Measurements from ENCODE around the gene CEBPG. TPM values are rescaled to one million over a fixed set of nuclear protein-coding genes. Genes with fewer than 3 reads are reported as not detected.

Gene CEBPG
- total RNA-seq, 1 donor from 2014 or later, result 38.6 TPM

DNA sequence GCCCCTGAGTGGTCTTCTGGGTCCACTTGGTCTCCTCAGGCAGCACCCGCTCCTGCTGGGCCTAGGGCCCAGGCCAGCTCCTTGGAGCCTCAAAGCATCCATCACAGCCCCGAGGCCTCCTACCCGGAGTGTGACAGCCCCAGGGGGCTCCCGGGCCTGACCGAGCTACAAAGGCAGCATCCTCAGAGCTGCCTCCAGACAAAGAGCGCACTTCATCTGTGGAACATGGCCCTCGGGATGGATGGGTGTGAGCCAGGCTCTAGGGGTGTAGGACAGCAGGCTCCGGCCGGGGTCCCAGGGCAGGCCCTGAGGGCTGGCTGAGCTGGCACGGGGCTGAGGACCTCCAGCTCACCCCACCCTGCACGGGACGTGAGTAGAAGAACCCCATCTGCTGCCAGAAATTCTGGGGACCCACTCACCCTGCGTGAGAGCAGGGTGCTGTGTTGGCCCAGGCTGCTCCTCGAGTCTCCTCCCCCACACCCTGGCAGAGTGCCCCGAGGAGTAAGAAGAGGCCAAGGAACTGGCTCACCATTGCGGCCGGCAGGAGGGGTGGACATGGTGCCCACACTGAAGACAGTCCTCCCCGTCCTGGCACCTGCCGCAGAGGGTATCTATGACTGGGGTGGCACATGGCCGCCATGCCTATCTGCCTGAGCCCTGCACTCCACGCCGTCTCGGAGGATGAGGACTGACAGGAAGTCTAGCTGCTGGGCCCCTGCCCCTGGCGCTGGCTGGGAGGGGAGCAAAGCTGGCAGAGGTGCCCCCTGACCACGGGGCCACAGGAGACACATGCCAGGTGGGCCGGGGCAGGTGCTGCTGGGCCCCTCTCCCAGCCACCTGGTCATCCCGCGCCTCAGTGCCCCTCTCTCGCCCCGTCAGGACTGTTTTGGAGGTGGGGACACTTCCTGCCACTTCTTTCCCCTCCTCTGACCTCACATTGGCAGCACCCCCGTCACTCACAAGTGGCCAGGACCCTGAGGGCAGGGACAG lies 22.3 kb downstream of the CEBPG start:
- peak; percentile 26 for DNase-seq

GRCh38 chr19:33396701-33397535 lies 23.4 kb downstream of the CEBPG start:
- peak; percentile 47 for DNase-seq

DNA sequence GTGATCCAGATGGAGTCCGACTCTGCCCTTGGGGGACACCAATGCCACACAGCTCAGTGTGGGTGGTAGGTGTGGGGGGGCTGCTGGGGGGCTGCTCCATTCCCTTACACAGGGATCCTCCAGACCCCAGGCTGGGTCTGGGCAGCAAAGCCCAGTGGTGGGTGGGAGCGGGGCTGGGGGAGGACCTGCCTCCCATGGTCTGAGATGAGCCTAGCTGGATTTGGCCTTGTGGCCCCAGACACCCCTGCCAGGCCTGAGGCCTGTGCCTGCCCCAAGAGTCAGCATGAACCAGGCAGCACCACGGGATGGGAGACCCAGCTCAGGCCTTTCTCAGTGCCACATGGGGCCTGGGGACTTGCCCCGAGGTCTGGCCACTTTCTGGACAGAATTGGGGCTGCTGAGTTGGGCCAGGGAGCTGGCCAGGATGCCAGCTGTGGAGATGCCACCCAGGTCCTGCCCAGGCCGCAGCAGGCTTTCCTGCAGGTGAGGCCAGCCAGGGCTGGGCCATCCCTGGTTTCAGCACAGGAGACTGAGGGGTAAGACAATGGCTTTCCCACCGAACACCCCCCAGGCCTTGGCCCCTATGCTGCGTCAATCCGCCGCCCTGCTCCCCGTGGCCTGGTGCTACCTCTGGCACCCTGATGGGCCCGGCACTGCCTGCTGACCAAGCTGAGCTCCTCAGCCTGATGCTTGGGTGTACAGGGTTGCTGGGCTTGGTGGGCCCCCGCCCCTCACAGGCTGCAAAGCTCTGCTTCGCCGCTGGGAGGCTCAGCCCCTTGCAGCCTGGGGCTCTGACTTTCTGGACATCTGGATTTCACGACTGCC lies 24.2 kb downstream of the CEBPG start:
- peak; percentile 34 for DNase-seq

- DNase-seq, result no peak
These were observed 25.0 kb downstream of the CEBPG start for GRCh38 chr19:33398361-33399060.

- DNase-seq, result no peak
These were observed 25.7 kb downstream of the CEBPG start for GRCh38 chr19:33399081-33399744.

DNA sequence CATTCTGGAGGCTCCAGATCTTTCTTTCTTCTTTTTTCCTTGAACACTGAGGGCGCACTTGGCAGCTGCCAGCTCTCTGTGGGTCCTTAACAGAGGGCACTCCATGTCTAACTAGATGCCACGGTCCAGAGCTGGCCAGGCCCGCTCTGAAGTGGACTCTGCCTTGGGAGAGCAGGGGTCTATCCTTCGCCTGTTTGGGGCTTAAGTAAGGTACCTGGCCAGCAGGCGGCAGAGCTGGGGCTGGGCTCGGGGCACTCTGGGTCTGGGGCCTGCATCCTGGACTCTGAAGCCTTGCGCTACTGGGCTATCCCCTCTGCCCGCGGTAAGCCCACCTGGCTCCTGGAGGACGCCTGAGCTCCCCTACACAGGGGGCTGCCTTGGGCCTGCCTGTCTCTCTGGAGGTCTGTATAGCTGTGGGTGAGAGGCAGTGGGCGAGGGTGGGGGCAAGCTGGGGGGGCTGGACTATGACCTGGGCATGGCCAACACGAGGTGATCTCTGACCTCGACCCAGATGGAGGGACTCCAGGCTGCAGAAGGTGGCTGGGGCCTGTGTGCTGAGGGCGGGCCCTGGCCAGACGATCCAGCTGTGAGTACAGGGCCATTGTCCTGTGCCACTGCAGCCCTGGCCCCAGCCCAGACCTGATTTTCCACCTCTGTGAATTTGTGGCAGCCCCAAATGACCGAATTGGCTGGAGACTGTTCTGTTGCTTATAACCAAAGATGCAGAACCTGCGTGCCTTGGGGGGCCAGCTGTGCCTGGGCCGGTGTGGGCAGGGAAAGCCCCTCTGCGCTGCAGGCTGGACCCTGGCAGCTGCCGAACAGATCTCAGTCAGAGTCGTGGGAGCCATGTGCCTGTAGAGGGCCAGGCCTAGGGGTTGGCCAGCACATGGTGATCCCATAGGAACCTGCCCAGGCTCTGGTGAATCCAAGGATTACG lies 26.5 kb downstream of the CEBPG start:
- DNase-seq, result no peak

DNA sequence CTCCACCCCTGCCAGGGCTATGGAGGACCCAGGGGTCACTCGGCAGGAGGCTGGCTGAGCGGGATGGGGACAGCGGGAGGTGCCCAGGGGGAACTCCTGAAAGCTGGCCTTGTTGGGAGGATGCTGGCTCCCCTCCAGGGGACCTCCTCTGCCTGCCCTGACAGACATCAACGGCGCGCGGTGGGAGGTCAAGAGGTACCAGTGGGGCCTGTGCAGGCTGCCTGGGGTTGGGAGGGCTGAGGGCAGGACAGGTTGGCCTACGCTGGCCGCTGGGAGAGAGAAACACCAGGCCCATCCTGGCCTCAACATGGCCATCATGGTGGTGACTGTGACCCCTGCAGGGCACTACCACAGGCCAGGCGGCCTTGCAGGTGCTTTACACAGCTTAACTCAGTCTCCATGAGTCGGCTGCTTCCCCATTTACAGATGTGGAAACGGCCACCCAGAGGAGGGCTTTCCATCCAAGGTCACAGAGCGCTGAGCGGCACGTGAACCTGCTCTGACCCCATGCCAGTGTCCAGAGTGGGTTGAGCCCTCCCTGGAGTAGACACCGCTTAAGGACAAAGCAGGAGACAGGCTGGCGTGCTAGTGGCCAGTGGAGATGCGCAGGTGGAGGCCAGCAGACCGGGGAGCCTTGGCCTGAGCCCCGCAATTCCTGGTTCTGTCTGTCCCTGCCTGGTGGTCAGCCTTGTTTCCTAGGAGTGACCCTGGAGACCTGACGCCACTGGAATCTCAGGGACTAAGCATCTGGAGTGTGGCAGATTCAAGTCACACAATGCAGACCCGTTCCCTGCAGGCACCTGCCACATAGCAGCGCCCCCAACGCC lies 27.6 kb downstream of the CEBPG start:
- no peak for DNase-seq

- DNase-seq, result no peak
These were observed 28.3 kb downstream of the CEBPG start for GRCh38 chr19:33401683-33402420.

DNA sequence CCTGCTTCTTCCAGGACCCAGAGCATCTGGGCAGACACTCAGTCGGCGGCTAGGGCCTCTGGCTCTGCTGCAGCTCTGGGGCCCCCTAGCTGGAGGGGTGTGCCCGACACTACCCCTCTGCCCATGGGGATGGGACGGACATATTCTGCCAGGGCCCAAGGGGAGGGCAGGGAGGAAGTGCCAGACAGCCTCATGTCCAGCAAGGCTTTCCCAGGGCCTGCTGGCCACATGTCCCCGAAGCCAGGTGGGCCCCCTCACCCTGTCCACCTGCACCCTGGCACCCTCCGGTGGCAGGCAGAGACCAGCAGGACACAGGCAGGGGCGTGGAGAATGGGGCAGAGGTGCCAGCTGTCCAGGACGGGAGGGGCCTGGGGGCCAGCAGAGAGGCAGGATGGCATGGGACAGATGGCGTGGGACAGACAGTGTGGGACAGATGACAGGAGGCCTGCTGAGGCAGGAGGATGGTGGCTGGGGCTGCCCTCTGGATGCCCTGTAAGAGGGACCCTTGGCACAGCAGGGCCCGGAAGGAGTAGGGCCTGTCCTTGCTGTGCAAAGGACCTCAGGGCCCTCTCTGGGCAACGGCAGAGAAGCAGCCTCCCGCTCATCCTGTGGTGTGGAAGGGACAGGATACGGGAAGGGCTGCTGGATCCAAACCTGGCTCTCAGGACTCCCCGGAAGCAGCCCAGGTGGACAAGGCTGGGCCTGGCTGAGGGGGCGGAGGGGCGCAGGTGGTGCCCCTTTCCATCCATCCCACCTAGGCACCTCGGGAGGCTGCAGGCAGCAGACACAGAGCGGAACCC lies 29.1 kb downstream of the CEBPG start:
- DNase-seq, result no peak

DNA sequence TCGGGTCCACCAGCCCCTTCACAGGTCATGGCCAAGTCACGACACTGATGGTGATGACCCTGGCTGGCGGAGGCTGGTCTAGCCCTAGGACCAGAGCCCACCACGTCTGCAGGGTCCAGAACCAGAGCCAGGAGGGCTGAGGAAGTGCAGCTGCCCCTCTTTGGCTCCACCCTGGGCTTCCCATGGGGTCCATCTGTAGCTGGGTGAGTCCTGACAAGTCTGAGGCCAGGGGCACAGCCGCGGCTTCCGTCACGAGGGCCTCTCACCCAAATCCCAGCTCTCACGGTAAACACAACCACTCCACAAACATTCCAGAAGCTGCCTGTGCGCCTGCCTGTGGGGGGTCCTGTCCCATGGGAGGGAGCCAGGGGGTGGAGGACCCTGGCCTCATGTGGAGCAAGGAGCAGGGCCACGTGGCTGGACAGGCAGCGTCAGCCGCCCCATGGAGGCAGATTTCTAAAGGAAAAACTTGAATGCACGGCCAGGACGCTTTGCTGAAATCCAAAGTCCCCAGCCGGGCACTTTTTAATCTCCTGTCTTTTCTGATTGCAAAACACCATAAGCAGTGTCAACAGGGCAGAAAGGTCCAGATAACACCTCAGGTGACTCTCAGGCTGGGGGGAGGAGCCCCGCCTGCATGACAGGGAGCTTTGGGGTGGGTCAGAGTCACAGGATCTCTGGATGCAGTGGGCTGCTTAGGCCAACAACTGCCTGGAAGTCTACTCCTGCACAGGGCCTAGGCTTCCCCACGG lies 29.9 kb downstream of the CEBPG start:
- DNase-seq, result no peak

DNA sequence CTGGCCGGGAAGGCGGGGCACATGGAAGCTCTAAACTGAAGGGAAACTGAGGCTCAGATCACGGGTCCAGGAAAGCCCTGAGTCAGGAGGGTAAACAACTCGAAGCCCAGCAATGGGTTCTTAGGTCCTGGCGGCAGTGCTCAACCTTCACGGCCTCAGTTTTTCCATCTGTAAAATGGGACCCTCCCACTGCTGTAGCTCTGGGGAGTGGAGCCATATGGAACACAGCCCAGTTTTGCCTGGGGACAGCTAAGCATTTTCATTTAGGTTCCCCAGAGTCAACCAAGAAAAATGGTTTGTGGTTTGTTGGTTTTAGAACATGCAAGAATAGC lies 30.4 kb downstream of the CEBPG start:
- no peak for DNase-seq

DNA sequence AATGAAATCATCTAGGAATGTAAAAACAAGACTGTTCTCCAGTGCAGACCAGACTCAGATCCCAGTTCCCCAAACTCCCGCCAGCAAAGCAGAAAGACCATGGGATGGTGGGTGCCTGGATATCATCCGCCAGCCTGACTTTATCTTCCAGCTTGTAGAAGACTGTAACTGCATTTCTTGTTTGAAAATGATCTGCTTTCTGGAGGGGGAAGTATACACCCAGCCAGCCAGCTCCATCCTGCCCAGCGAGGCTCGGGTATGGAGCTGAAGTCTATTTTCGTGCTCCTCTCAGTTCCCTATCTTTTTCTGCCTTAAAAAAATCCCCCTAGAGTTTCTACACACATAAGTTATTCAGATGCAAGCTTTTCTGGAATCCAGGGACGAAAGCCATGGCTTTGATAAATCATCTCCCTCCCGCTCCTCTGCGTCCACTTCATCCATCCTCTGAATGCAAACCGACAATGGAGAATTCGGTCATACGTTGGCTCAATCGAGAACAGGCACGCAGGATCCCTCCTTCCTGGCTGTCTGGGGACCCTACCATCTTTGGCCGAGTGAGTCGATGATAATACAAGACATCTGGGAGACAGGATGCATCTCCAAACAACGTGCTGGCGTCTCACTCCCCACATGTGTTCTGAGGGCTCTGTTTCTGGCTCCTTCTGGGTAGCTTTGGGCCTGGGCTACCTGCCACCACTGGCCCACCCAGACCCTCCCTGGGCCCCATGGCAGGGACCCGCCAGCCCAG lies 31.2 kb downstream of the CEBPG start:
- no peak for DNase-seq

- no peak for DNase-seq
These were observed 31.7 kb downstream of the CEBPG start for GRCh38 chr19:33405254-33405552.

DNA sequence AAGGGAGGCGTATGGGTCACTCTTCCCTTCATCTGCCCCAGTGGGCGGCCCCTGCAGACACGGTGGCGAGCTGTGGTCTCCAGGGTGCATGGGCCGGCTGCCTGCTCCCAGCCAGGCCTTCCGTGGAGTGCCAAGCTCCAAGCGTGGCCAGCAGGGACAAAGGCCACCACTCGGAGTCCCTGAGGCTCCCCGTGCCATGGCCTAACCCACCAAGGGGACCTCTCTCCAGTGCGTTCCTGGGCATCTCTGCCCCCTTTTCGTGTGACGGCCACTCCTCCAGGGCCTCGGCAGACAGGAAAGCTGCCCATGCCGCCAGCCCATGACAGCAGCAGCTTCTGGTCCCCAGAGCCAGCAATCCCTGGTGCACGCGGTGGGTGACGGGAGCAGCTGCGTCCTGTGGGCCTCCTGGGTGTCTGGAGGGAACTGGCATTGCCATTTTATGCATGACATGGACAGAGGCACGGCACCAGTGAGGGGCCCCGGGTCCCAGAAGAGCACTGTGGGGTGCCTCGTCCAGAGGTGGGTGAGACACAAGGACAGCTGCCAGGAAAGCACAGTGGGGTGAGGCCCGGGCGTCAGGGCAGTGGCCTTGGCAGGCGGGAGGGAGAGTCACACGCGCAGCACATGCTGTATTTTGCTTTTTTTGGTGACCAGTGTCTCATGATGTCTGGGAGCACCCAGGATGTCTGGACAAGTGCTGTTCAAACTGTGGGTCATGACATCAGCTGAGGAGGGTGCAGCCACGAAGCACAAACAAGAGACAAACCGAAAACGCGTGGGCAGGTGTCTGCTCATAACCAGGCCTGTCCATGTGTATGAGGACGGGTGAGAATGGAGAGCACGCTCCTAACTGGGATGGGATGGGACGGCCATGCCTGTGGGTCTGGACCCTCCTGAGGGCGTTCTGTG lies 32.3 kb downstream of the CEBPG start:
- DNase-seq, result no peak

GRCh38 chr19:33406521-33407139 lies 33.1 kb downstream of the CEBPG start:
- DNase-seq, result peak; percentile 79

Measured in dermis blood vessel endothelial cell (primary cell).